ENCODE measurements around the gene SP1.
"Not testable (repeated sequence)": the region's sequence is repeated elsewhere in the genome, so short reads cannot be mapped to it uniquely, and the experiment has no call there.

The SP1 gene

DNA sequence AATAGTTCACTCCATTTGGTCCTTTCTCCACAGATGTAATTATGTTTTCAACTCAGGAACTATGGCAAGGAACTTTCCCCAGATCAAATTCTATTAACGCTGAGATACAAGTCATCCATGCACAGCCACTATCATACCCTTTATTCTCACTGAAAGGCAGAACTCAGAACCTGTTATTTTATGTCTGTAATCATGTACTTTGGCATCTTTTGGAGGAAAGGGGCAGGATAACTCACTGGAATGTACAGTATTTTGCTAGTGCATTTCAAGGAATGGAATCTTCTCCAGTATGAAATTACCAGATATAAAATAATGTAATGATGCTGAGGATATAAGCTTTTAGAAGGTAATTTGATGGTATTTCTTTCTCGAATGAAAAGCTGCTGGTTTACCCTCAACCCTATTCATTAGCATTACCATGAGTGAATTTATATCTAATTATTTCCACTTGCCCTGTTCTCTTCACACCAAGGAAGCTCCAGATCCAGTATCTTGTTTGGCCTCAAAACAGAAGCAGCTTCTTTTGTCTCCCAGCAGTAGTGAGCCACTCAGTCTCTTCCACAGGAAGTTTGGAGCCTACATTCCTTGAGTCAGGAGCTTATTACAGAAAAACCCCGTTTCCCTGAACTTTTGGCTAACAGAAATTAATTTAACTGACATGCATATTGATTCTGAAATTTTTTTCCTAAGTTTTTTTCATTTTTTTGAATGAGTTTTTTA, 33.7 kb downstream of the SP1 start:
- H3K4me3 ChIP-seq (ENCODE audit: low read depth, low read length), result no peak overlapping the region
- TF ChIP-seq, protein P1, sequence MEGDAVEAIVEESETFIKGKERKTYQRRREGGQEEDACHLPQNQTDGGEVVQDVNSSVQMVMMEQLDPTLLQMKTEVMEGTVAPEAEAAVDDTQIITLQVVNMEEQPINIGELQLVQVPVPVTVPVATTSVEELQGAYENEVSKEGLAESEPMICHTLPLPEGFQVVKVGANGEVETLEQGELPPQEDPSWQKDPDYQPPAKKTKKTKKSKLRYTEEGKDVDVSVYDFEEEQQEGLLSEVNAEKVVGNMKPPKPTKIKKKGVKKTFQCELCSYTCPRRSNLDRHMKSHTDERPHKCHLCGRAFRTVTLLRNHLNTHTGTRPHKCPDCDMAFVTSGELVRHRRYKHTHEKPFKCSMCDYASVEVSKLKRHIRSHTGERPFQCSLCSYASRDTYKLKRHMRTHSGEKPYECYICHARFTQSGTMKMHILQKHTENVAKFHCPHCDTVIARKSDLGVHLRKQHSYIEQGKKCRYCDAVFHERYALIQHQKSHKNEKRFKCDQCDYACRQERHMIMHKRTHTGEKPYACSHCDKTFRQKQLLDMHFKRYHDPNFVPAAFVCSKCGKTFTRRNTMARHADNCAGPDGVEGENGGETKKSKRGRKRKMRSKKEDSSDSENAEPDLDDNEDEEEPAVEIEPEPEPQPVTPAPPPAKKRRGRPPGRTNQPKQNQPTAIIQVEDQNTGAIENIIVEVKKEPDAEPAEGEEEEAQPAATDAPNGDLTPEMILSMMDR (IDR thresholded peaks at IDR 0.05; ENCODE audit: low read depth, low read length, missing control alignments), result no peak
- DNase-seq (ENCODE audit: low read depth), result no peak

DNA sequence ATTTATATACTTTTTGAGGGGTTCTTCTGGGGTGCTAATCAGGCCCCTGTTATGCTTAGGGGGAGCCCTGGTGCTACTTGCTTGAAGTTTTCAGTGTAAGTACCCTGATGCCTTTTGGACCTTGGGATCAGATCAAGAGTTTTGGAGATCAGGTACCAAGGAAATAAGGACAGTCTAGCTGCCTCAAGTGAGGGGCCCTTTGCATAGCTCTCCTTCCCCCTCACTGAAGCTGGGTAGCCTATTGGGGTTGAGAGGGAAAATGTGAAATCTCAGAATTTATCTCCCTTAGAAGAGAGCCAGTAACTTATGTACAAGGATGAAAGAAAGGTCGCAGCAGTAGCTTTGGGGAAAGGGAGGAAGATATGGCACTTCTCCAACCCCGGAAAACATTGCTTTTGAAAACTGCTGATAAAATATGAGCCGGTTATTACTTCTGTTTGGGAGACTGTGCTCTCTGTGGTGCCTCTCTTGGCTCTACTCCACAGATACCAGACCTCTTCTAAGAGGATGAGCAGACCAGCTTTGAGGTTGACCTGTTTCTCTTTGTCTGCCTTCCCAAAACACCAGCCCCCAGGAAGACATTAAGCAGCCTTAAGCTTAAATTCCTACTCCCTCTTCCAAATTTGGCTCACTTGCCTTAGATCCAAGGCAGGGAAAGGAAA, 34.9 kb downstream of the SP1 start:
- TF ChIP-seq, protein P1 (IDR thresholded peaks at IDR 0.05; ENCODE audit: low read depth, low read length, missing control alignments), result no peak
- DNase-seq (ENCODE audit: low read depth), result no peak
- no peak overlapping the region for H3K4me3 ChIP-seq (ENCODE audit: low read depth, low read length)

DNA sequence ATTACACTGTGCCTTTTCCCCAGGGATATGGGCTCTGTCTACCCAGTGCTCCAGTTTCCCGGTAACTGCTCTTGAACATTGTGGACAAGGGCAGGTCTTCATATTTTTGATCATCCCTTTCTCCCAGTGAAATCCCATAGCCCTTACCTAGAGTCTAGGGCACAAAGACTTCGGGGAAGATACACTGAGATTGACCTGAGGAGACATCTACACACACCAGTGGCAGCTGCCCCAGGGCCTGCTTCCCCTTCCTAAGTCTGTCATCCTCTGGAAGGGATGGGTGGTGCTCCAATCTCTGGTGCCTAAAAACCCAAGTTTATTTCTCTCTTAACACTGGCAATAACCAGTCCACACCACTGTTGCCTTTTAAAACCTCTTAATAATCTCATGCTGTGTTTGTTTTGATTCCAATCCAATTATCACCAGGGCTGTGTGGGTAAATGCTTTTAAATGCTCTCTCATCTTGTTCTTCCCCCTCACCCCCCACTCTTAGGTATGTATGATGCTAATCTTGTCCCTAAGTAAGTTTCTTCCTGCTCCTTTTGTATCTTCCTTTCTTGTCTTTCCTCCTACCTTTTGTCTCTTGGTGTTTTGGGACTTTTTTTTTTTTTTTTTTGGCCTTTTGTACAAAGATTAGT, 35.9 kb downstream of the SP1 start:
- H3K4me3 ChIP-seq (ENCODE audit: low read depth, low read length); DNase-seq (ENCODE audit: low read depth): not testable (repeated sequence)

DNA sequence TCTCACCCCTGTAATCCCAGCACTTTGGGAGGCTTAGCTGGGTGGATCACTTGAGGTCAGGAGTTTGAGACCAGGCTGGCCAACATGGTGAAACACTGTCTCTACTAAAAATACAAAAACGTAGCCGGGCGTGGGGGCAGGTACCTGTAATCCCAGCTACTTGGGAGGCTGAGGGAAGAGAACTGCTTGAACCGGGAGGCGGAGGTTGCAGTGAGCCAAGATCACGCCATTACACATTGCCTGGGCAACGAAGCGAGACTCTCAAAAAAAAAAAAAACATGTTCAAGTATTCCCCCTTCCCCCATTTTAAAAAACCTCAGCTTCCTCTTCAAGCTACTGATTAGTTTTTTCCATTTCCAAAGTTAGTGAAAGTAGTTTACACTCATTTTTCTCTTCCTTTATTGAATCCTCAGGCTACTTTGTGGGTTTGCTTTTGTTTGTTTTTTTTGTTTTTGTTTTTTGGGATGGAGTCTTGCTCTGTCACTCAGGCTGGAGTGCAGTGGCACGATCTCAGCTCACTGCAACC, 37.4 kb downstream of the SP1 start:
- DNase-seq (ENCODE audit: low read depth); H3K4me3 ChIP-seq (ENCODE audit: low read depth, low read length): not testable (repeated sequence)

DNA sequence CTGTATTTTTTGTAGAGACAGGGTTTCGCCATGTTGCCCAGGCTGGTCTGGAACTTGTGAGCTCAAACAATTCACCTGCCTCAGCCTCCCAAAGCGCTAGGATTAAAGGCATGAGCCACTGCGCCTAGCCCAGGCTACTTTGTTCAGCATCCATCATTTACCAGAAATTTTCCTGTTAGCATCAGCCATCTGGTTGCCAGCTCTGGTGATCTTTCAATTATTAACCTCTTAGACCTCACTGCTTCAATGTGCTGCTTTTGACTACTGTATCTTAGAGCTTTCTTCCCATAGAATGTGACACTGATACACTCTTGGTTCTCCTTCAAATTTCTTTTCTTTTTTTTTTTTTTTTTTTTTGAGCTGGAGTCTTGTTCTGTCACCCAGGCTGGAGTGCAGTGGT, 38.2 kb downstream of the SP1 start:
- no peak overlapping the region for H3K4me3 ChIP-seq (ENCODE audit: low read depth, low read length)

DNA sequence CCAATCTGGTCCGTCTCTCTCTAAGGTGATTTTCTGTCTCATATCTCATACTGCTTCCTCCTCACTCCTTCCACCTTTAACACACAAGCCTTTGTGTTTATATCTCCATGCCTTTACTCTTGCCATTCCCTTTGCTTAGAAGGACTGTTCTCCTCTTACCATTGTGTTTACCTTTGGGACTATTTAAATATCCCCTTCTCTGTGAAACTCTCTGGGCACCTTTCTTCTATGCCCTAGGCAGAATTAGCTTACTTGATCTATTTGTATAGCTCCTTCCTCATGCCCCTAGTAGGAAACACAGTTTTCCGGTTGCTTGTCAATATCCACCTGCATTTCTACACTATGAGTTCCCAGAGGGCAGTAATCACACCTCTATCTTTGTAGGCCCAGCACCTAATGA, 39.8 kb downstream of the SP1 start:
- DNase-seq (ENCODE audit: low read depth), result no peak
- TF ChIP-seq, protein P1 (IDR thresholded peaks at IDR 0.05; ENCODE audit: low read depth, low read length, missing control alignments), result no peak
- H3K4me3 ChIP-seq (ENCODE audit: low read depth, low read length), result no peak overlapping the region

More for the DNA sequence above, 38.2 kb downstream of the SP1 start:
- no peak for DNase-seq (ENCODE audit: low read depth)
- TF ChIP-seq, protein P1 (IDR thresholded peaks at IDR 0.05; ENCODE audit: low read depth, low read length, missing control alignments), result no peak

DNA sequence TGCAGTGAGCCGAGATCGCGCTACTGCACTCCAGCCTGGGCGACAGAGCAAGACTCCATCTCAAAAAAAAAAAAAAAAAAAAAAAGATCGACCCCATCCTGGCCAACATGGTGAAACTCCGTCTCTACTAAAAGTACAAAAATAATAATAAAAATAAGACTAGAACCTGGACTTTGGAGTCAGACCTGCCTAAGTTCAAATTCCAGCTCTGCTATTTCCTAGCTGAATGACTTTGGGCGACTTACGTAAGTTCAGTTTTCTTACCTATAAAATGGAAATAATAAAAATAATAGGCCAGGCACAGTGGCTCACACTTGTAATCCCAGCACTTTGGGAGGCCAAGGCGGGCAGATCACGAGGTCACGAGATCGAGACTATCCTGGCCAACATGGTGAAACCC, 42.3 kb downstream of the SP1 start:
- not testable (repeated sequence) for H3K4me3 ChIP-seq (ENCODE audit: low read depth, low read length); DNase-seq (ENCODE audit: low read depth)

DNA sequence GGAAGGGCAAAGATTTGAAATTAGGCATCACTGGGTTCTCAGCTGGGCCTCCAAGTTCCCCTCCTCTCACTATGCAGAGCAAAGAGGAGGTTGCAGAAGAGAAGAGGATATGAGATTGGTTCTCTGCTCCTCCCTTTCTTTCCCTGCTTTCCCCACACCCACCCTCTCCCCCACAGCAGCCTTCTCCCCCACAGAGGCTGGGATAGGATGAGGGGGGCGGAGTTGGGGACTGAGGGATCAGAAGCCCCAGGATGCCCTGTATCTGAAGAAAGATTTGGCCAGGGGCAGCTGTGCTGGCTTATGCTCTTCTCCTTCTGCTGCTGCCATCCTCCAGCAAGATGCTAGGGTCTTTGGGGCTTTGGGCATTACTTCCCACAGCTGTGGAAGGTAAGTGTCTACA, 43.6 kb downstream of the SP1 start, which contains the start of gene AMHR2:
TSS of gene AMHR2 (plus strand) at position 259 of the 400 bp plus-strand sequence. CDS start at position 339, 80 bp downstream.
- H3K4me3 ChIP-seq (ENCODE audit: low read depth, low read length), result no peak within 1 kb of the TSS
- DNase-seq (ENCODE audit: low read depth), result no peak
- TF ChIP-seq, protein P1 (IDR thresholded peaks at IDR 0.05; ENCODE audit: low read depth, low read length, missing control alignments), result no peak
